GM23338 (cell line): ENCODE data around the gene DLG5. TPM values are rescaled to one million over a fixed set of nuclear protein-coding genes. Genes with fewer than 3 reads are reported as not detected.
"Not testable (repeated sequence)": the region's sequence is repeated elsewhere in the genome, so short reads cannot be mapped to it uniquely, and the experiment has no call there.

Source experiments
- ATAC-seq: fragments of 200-7000 bp; cut with Tn5 transposase; 3 replicates; pipeline ENCODE4 v1.9.1; 2020
- DNase-seq: peaks from one replicate; pipeline ENCODE4 v3.0.0-alpha.2; 2015; ENCODE audit warnings: low spot score
- H2AFZ ChIP-seq: fragments of 200-600 bp; sonication (generic); 2 replicates; pipeline ENCODE4 v1.8.0; 2016; ENCODE audit warnings: antibody characterized with exemption, mild to moderate bottlenecking, moderate library complexity
- H3F3A ChIP-seq: fragments of 200-600 bp; sonication (generic); replicated peaks from 2 replicates; pipeline ENCODE4 v1.8.0; 2017; ENCODE audit warnings: antibody characterized with exemption, mixed run types, low read depth
- H3K27ac ChIP-seq: fragments of 200-600 bp; sonication (generic); 2 replicates; pipeline ENCODE4 v1.6.1; 2016; ENCODE audit warnings: low read depth
- H3K27me3 ChIP-seq: fragments of 200-600 bp; sonication (generic); 2 replicates; pipeline ENCODE4 v1.8.0; 2016; ENCODE audit warnings: mild to moderate bottlenecking, mixed run types, moderate library complexity; ENCODE audit not compliant: insufficient read depth
- H3K36me3 ChIP-seq: fragments of 200-600 bp; sonication (generic); 2 replicates; pipeline ENCODE4 v1.8.0; 2016; ENCODE audit warnings: mild to moderate bottlenecking; ENCODE audit not compliant: insufficient read depth
- H3K4me1 ChIP-seq: fragments of 200-600 bp; sonication (generic); 2 replicates; pipeline ENCODE4 v1.8.0; 2016; ENCODE audit warnings: mild to moderate bottlenecking, moderate library complexity; ENCODE audit not compliant: insufficient read depth
- H3K4me2 ChIP-seq: fragments of 200-600 bp; sonication (generic); 2 replicates; pipeline ENCODE4 v1.7.1; 2017; ENCODE audit warnings: mixed run types
- H3K4me3 ChIP-seq: fragments of 200-600 bp; sonication (generic); 2 replicates; pipeline ENCODE4 v1.6.1; 2016; ENCODE audit warnings: mixed run types
- H3K79me2 ChIP-seq: fragments of 200-600 bp; sonication (generic); replicated peaks from 2 replicates; pipeline ENCODE4 v1.8.0; 2017; ENCODE audit warnings: mild to moderate bottlenecking; ENCODE audit not compliant: insufficient read depth
- H3K9me2 ChIP-seq: fragments of 200-600 bp; sonication (generic); 2 replicates; pipeline ENCODE4 v1.8.0; 2017; ENCODE audit not compliant: insufficient read depth
- H4K20me1 ChIP-seq: fragments of 200-600 bp; sonication (generic); replicated peaks from 2 replicates; pipeline ENCODE4 v1.8.0; 2017; ENCODE audit warnings: mild to moderate bottlenecking; ENCODE audit not compliant: insufficient read depth
- H3K27ac Mint-ChIP-seq: 2 replicates; pipeline ENCODE4 v1.8.0; 2020; ENCODE audit warnings: inconsistent platforms, mild to moderate bottlenecking, moderate library complexity, mixed read lengths
- H3K27me3 Mint-ChIP-seq: 3 replicates; pipeline ENCODE4 v1.8.0; 2022; ENCODE audit warnings: low read depth, mild to moderate bottlenecking, moderate library complexity, mixed read lengths, inconsistent platforms; ENCODE audit not compliant: insufficient read depth, poor library complexity
- H3K36me3 Mint-ChIP-seq: 3 replicates; pipeline ENCODE4 v1.8.0; 2021; ENCODE audit warnings: low read depth, mild to moderate bottlenecking, inconsistent platforms, moderate library complexity, mixed read lengths
- H3K4me1 Mint-ChIP-seq: 3 replicates; pipeline ENCODE4 v1.8.0; 2020; ENCODE audit warnings: mild to moderate bottlenecking, inconsistent platforms, mixed read lengths
- H3K4me3 Mint-ChIP-seq: 3 replicates; pipeline ENCODE4 v1.8.0; 2021; ENCODE audit warnings: moderate library complexity, mild to moderate bottlenecking, inconsistent platforms, mixed read lengths
- H3K9me3 Mint-ChIP-seq: 3 replicates; pipeline ENCODE4 v1.8.0; 2020; ENCODE audit warnings: moderate library complexity, mild to moderate bottlenecking, inconsistent platforms, mixed read lengths
- CTCF ChIP-seq, 2 experiments: fragments of 200-600 bp in 1 of 2; sonication (generic) in 1 of 2; conservative IDR thresholded peaks; 2 replicates each; pipeline versions ENCODE4 v1.5.1 to v1.6.1; 2016 to 2017; ENCODE audit warnings: antibody characterized with exemption in 2 of 2, low read depth in 2 of 2, mild to moderate bottlenecking in 2 of 2, moderate library complexity in 1 of 2
- NANOG ChIP-seq: IDR thresholded peaks from 2 replicates; pipeline ENCODE4 v1.6.1; 2016; ENCODE audit warnings: antibody characterized with exemption, borderline replicate concordance
- REST ChIP-seq: IDR thresholded peaks from one replicate; pipeline ENCODE4 v1.6.1; 2018; ENCODE audit warnings: antibody characterized with exemption; ENCODE audit not compliant: unreplicated experiment
- STAT1 ChIP-seq: IDR thresholded peaks from one replicate; pipeline ENCODE4 v1.6.1; 2016; ENCODE audit warnings: antibody characterized with exemption; ENCODE audit not compliant: unreplicated experiment
- ZNF114 ChIP-seq: fragments of 250-450 bp; sonication (Bioruptor Pico); IDR thresholded peaks from 2 replicates; pipeline ENCODE4 v1.5.0; 2020; ENCODE audit warnings: mild to moderate bottlenecking, moderate library complexity
- polyA plus RNA-seq: library from polyadenylated mRNA; unstranded; fragments of >200 nt; fragmentation: Nextera tagmentation; extraction: Ambion mirVana; gene quantifications from 2 replicates; pipeline ENCODE4 v1.2.1, GENCODE V29; 2016
- total RNA-seq: library from RNA; depleted of rRNA; stranded (reverse); fragments of >200 nt; shearing (Covaris generic); gene quantifications from 2 replicates; pipeline ENCODE4 v1.2.3, GENCODE V29; 2014

The DLG5 gene
- total and polyA plus RNA-seq, 2 experiments from 2014 or later, result 7.4 to 66.6 TPM

GRCh38 chr10:77768039-77768438, 158.5 kb downstream of the DLG5 start (continued):
- TF ChIP-seq REST (no peak), NANOG (no peak), STAT1 (no peak)

DNA sequence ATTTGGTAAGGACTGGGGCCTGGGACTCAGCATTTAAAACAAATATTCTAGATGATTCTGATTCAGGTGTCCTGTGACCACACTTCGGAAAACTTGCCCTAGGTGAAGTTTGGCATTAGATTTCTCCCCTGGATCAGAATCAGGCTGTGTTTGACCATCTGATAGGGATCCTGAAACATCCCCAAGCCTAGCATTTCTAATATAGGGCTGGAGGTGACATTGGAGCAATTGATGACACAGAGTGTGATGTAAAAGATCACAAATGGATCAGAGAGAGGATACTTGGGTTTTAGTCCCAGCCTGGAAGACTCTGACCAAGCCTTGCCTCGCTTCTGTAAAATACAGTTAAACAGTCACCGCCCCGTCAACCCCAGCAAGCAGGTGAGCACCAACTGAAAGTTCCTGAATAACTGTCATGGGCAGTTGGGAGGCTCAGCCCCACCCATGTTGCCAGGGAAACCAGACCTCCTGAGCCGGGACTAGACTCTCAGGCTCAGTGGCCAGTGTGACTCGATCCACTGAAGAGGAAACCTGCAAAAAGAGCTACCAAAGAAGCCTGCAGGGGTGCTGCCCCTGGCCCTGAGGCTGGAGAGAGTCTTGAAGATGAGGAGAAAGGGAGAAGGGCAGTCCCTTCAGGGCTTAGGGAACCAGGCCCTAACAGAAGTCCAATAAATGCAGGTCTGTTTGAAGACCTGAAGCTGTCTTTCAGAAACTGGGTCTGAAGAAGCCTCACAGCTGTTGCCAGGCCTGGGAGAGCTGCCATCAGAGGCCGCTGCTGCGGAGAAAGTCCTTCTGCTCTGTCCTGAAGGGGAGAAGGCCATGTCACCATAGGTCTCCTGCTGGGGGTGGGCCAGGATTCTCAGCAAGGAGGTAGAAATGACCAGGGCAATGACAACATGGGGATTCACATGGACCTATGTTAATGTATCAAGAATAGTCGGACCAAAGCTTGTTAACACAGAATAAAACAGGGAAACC, 162.8 kb downstream of the DLG5 start:
- peak; percentile 16 for DNase-seq
- Histone ChIP-seq H3K27ac (0 out of 2 replicates have a peak overlapping the region, but pooled peaks have one; percentile 55), H2AFZ (no peak overlapping the region), H3K36me3 (no peaks in the 10 kb centered on the region), H3K79me2 (no peaks in the 10 kb centered on the region), H4K20me1 (no peaks in the 10 kb centered on the region), H3K9me2 (0 out of 2 replicates have a peak, but pooled peaks cover 4% of the 10 kb centered on the region), H3K4me2 (no peak overlapping the region), H3K27me3 (no peaks in the 10 kb centered on the region), H3K4me3 (no peak overlapping the region), H3F3A (no peaks in the 10 kb centered on the region), H3K4me1 (no peaks in the 10 kb centered on the region)
- Mint-ChIP-seq H3K27ac (peak overlapping the region; percentile 57; the same call in 1 of the 2 replicates), H3K36me3 (no peaks in the 10 kb centered on the region), H3K4me3 (no peak overlapping the region), H3K27me3 (peaks cover 3% of the 10 kb centered on the region), H3K9me3 (no peaks in the 10 kb centered on the region), H3K4me1 (peaks cover 7% of the 10 kb centered on the region)
- peak; percentile 63 for ATAC-seq
- TF ChIP-seq STAT1 (no peak), NANOG (no peak), CTCF (conservative IDR thresholded peaks at IDR 0.05; ENCODE audit: low read depth in 2 of 2) (peak in 1 of 2 experiments; percentile 34; a peak in 2 of 4 replicates), ZNF114 (CRISPR knock-in tag) (no peak)

- H3K27me3 ChIP-seq, H3K27ac Mint-ChIP-seq, H3K36me3 Mint-ChIP-seq, H2AFZ ChIP-seq, H3K9me2 ChIP-seq, H3K79me2 ChIP-seq, H3K9me3 Mint-ChIP-seq, H3K4me1 Mint-ChIP-seq, H3K4me3 ChIP-seq, H3F3A ChIP-seq, DNase-seq, H3K27me3 Mint-ChIP-seq, H4K20me1 ChIP-seq, H3K4me2 ChIP-seq, H3K4me1 ChIP-seq, H3K27ac ChIP-seq, H3K4me3 Mint-ChIP-seq, ATAC-seq, H3K36me3 ChIP-seq: not testable (repeated sequence)
Measured at GRCh38 chr10:77758406-77758805, 168.1 kb downstream of the DLG5 start.
